ACC112 (cell line): ENCODE measurements around the gene SPG7.

Source experiments
- H2AFZ ChIP-seq: fragments of 200-600 bp; sonication (generic); one replicate; pipeline ENCODE4 v1.6.0; 2017; ENCODE audit warnings: antibody characterized with exemption, low read length; ENCODE audit not compliant: unreplicated experiment
- H3K27ac ChIP-seq: fragments of 200-600 bp; sonication (generic); 2 replicates; pipeline ENCODE4 v1.5.1; 2014; ENCODE audit warnings: low read depth, mild to moderate bottlenecking, antibody characterized with exemption, low read length, moderate library complexity
- H3K27me3 ChIP-seq: fragments of 200-600 bp; sonication (generic); 2 replicates; pipeline ENCODE4 v1.6.1; 2014; ENCODE audit warnings: mild to moderate bottlenecking, antibody characterized with exemption, low read length, moderate library complexity, mixed read lengths; ENCODE audit not compliant: insufficient read depth
- H3K36me3 ChIP-seq: fragments of 200-600 bp; sonication (generic); 2 replicates; pipeline ENCODE4 v1.6.1; 2016; ENCODE audit warnings: mild to moderate bottlenecking, antibody characterized with exemption, low read length, moderate library complexity, mixed read lengths; ENCODE audit not compliant: insufficient read depth
- H3K4me1 ChIP-seq: fragments of 200-600 bp; sonication (generic); one replicate; pipeline ENCODE4 v1.6.1; 2016; ENCODE audit warnings: low read length, mixed read lengths; ENCODE audit not compliant: insufficient read depth, unreplicated experiment, control insufficient read depth
- H3K4me3 ChIP-seq: fragments of 200-600 bp; sonication (generic); 2 replicates; pipeline ENCODE4 v1.5.1; 2014; ENCODE audit warnings: mild to moderate bottlenecking, low read depth, low read length
- H3K79me2 ChIP-seq: fragments of 200-600 bp; sonication (generic); one replicate; pipeline ENCODE4 v1.6.0; 2016; ENCODE audit warnings: low read length; ENCODE audit not compliant: control insufficient read depth, unreplicated experiment, insufficient read depth

Gene SPG7

GRCh38 chr16:89555780-89556179, 47.6 kb downstream of the SPG7 start:
- peaks cover 3% of the 10 kb centered on the region for H3K79me2 ChIP-seq
- H3K27ac ChIP-seq = no peak overlapping the region
- no peak overlapping the region for H3K4me3 ChIP-seq
- no peak overlapping the region for H2AFZ ChIP-seq
- H3K4me1 ChIP-seq = peaks cover 12% of the 10 kb centered on the region
- peaks cover 19% of the 10 kb centered on the region for H3K36me3 ChIP-seq
- H3K27me3 ChIP-seq = no peaks in the 10 kb centered on the region

GRCh38 chr16:89556750-89557689, 48.8 kb downstream of the SPG7 start:
- Histone ChIP-seq H2AFZ (no peak overlapping the region), H3K79me2 (peaks cover 15% of the 10 kb centered on the region), H3K27ac (no peak overlapping the region), H3K36me3 (peaks cover 24% of the 10 kb centered on the region), H3K4me1 (peaks cover 12% of the 10 kb centered on the region), H3K27me3 (no peaks in the 10 kb centered on the region), H3K4me3 (no peak overlapping the region)

- Histone ChIP-seq H3K4me3 (no peak overlapping the region), H3K27me3 (no peaks in the 10 kb centered on the region), H3K27ac (peak overlapping the region; percentile 4; the same call in 1 of the 2 replicates), H3K36me3 (peaks cover 31% of the 10 kb centered on the region), H2AFZ (no peak overlapping the region), H3K4me1 (peaks cover 20% of the 10 kb centered on the region), H3K79me2 (peaks cover 24% of the 10 kb centered on the region)
These were observed 49.7 kb downstream of the SPG7 start for GRCh38 chr16:89557690-89558490.

DNA sequence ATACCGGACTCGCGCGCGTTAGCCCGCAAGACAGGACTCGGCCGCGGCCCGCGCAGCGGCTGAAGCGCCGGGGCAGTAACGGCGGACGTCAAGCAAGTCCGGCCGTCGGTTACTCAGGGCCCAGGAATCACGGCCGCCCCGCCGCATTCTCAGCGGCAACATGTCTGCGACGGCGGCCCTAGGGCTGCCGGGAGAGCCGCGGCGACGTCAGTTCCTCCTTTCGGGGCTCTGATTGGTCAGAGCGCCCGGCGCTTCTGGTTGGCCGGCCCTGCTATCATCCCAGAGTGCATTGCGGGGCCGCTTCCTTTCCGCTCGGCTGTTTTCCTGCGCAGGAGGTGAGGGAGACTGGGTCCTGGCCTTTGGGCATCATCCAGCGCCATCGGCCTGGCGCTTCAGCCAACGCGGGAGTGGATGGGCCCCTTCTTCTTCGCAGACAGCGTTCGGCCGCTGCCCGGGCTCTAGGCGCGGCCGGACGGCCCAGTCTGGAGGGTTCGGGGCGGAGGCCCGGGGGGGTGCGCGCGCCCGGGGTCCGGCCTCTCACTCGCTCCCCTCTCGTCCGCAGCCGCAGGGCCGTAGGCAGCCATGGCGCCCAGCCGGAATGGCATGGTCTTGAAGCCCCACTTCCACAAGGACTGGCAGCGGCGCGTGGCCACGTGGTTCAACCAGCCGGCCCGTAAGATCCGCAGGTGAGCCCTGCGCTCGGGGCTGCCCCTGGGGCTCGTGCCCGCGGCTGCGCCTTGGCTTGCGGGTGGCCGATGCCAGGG, 52.4 kb downstream of the SPG7 start, which contains the start of gene RPL13:
RPL13 (plus strand) TSS at position 305 of the 764 bp plus-strand sequence; CDS start at position 583, 278 bp downstream.
- Histone ChIP-seq H3K4me1 (peaks cover 46% of the 10 kb centered on the region), H2AFZ (no peak within 1 kb of the TSS), H3K79me2 (peaks cover 35% of the 10 kb centered on the region), H3K27ac (peak within 1 kb of the TSS; percentile 96), H3K36me3 (peaks cover 42% of the 10 kb centered on the region), H3K27me3 (no peaks in the 10 kb centered on the region), H3K4me3 (peak within 1 kb of the TSS; percentile 90)

DNA sequence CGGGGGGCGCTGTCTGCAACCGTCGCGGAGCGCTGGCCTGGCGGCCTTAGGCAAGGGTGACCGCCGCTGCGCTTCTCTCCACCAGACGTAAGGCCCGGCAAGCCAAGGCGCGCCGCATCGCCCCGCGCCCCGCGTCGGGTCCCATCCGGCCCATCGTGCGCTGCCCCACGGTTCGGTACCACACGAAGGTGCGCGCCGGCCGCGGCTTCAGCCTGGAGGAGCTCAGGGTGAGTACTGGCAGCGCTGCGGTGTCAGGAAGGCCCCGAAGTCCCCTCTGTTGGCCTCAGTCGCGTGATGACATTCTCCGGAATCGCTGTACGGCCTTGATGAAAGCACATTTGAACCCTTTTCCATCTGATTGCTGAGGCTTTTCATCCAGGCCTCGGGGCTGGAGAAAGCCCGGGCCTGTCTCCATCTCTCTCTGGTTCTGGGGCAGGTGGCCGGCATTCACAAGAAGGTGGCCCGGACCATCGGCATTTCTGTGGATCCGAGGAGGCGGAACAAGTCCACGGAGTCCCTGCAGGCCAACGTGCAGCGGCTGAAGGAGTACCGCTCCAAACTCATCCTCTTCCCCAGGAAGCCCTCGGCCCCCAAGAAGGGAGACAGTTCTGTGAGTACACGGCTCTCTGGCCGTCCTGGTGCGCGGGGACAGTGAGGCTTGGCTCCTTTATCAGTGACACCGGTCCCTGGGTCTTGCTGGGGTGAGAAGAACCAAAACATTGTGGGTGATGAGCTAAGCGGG, 53.1 kb downstream of the SPG7 start:
- no peaks in the 10 kb centered on the region for H3K27me3 ChIP-seq
- H2AFZ ChIP-seq = no peak overlapping the region
- H3K27ac ChIP-seq = peak overlapping the region; percentile 96; the same call in 1 of the 2 replicates
- H3K36me3 ChIP-seq = peaks cover 35% of the 10 kb centered on the region
- peaks cover 52% of the 10 kb centered on the region for H3K4me1 ChIP-seq
- H3K79me2 ChIP-seq = peaks cover 35% of the 10 kb centered on the region
- peak overlapping the region; percentile 90 for H3K4me3 ChIP-seq

- H3K27ac ChIP-seq = peak overlapping the region; percentile 96; the same call in 1 of the 2 replicates
- peaks cover 52% of the 10 kb centered on the region for H3K4me1 ChIP-seq
- no peaks in the 10 kb centered on the region for H3K27me3 ChIP-seq
- H2AFZ ChIP-seq = no peak overlapping the region
- H3K36me3 ChIP-seq = peaks cover 35% of the 10 kb centered on the region
- H3K79me2 ChIP-seq = peaks cover 35% of the 10 kb centered on the region
- peak overlapping the region; percentile 90 for H3K4me3 ChIP-seq
These were observed 53.8 kb downstream of the SPG7 start for GRCh38 chr16:89561884-89562599.

DNA sequence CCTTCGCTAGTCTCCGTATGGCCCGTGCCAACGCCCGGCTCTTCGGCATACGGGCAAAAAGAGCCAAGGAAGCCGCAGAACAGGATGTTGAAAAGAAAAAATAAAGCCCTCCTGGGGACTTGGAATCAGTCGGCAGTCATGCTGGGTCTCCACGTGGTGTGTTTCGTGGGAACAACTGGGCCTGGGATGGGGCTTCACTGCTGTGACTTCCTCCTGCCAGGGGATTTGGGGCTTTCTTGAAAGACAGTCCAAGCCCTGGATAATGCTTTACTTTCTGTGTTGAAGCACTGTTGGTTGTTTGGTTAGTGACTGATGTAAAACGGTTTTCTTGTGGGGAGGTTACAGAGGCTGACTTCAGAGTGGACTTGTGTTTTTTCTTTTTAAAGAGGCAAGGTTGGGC, 54.7 kb downstream of the SPG7 start:
- H3K79me2 ChIP-seq = peaks cover 35% of the 10 kb centered on the region
- peaks cover 52% of the 10 kb centered on the region for H3K4me1 ChIP-seq
- H3K27me3 ChIP-seq = no peaks in the 10 kb centered on the region
- H2AFZ ChIP-seq = no peak overlapping the region
- peak overlapping the region; percentile 90 for H3K4me3 ChIP-seq
- H3K36me3 ChIP-seq = peaks cover 35% of the 10 kb centered on the region
- no peak overlapping the region; the same call in 1 of the 2 replicates for H3K27ac ChIP-seq

- Histone ChIP-seq H3K4me3 (peak overlapping the region; percentile 36; the same call in 1 of the 2 replicates), H3K36me3 (peaks cover 35% of the 10 kb centered on the region), H2AFZ (no peak overlapping the region), H3K27me3 (no peaks in the 10 kb centered on the region), H3K4me1 (peaks cover 48% of the 10 kb centered on the region), H3K27ac (no peak overlapping the region), H3K79me2 (peaks cover 35% of the 10 kb centered on the region)
These were observed 55.6 kb downstream of the SPG7 start for GRCh38 chr16:89563639-89564392.
